GM23248 (cell line): ENCODE data around the gene DAZL. TPM values are rescaled to one million over a fixed set of nuclear protein-coding genes. Genes with fewer than 3 reads are reported as not detected.
A peak's percentile ranks its signal among the peaks of the same experiment; 100 is the strongest.

Experiments used
- DNase-seq: peaks from one replicate; pipeline ENCODE4 v3.0.0-alpha.2; 2015
- H2AFZ ChIP-seq: fragments of 200-600 bp; sonication (generic); 2 replicates; pipeline ENCODE4 v1.6.1; 2016; ENCODE audit warnings: antibody characterized with exemption
- H3F3A ChIP-seq: fragments of 200-600 bp; sonication (generic); 2 replicates; pipeline ENCODE4 v1.6.1; 2016; ENCODE audit warnings: mild to moderate bottlenecking, antibody characterized with exemption, mixed run types; ENCODE audit not compliant: insufficient read depth
- H3K27ac ChIP-seq: fragments of 200-600 bp; sonication (generic); 2 replicates; pipeline ENCODE4 v1.5.1; 2016; ENCODE audit warnings: mild to moderate bottlenecking
- H3K27me3 ChIP-seq: fragments of 200-600 bp; sonication (generic); replicated peaks from 2 replicates; pipeline ENCODE4 v1.6.1; 2016; ENCODE audit warnings: mild to moderate bottlenecking; ENCODE audit not compliant: insufficient read depth
- H3K36me3 ChIP-seq: fragments of 200-600 bp; sonication (generic); 2 replicates; pipeline ENCODE4 v1.6.1; 2016; ENCODE audit warnings: low read depth, mild to moderate bottlenecking
- H3K4me1 ChIP-seq: fragments of 200-600 bp; sonication (generic); 2 replicates; pipeline ENCODE4 v1.6.1; 2016; ENCODE audit warnings: mild to moderate bottlenecking; ENCODE audit not compliant: insufficient read depth
- H3K4me2 ChIP-seq: fragments of 200-600 bp; sonication (generic); one replicate; pipeline ENCODE4 v1.6.1; 2016; ENCODE audit warnings: mild to moderate bottlenecking; ENCODE audit not compliant: unreplicated experiment
- H3K4me3 ChIP-seq: fragments of 200-600 bp; sonication (generic); 2 replicates; pipeline ENCODE4 v1.5.1; 2016; ENCODE audit warnings: mild to moderate bottlenecking
- H3K79me2 ChIP-seq: fragments of 200-600 bp; sonication (generic); 2 replicates; pipeline ENCODE4 v1.6.1; 2016; ENCODE audit warnings: mild to moderate bottlenecking; ENCODE audit not compliant: insufficient read depth
- H3K9ac ChIP-seq: fragments of 200-600 bp; sonication (generic); 2 replicates; pipeline ENCODE4 v1.6.1; 2016; ENCODE audit warnings: mild to moderate bottlenecking
- H3K9me2 ChIP-seq: fragments of 200-600 bp; sonication (generic); 2 replicates; pipeline ENCODE4 v1.6.1; 2016; ENCODE audit warnings: mixed run types, mild to moderate bottlenecking, moderate library complexity; ENCODE audit not compliant: insufficient read depth
- H3K9me3 ChIP-seq: fragments of 200-600 bp; sonication (generic); one replicate; pipeline ENCODE4 v1.6.1; 2017; ENCODE audit warnings: low read depth
- H4K20me1 ChIP-seq: fragments of 200-600 bp; sonication (generic); 2 replicates; pipeline ENCODE4 v1.6.0; 2016; ENCODE audit not compliant: insufficient read depth
- EZH2 ChIP-seq: fragments of 200-600 bp; sonication (generic); IDR thresholded peaks from 2 replicates; pipeline ENCODE4 v1.6.1; 2018; ENCODE audit warnings: antibody characterized with exemption, mild to moderate bottlenecking; ENCODE audit not compliant: insufficient read depth, poor library complexity, severe bottlenecking
- EZH2phosphoT487 ChIP-seq: fragments of 200-600 bp; sonication (generic); IDR thresholded peaks from 2 replicates; pipeline ENCODE4 v1.6.1; 2018; ENCODE audit warnings: antibody characterized with exemption, moderate library complexity, mild to moderate bottlenecking, low read depth; ENCODE audit not compliant: insufficient read depth
- WGBS, 2 experiments: methylation state at CpG; one replicate each; pipeline ENCODE4 v1.1.6; 2015 to 2017; ENCODE audit warnings: low lambda C conversion rate in 2 of 2, low coverage in 1 of 2; ENCODE audit errors: missing lambda C conversion rate in 2 of 2; 5-methylcytosine and 5-hydroxymethylcytosine counted together
- in situ Hi-C: fragments of 300-500 bp; cut with MboI; formaldehyde crosslinking; loops from 2 replicates; pipeline ENCODE4 v1.15.0; 2020
- polyA plus RNA-seq: library from polyadenylated mRNA; unstranded; fragments of >200 nt; fragmentation: Nextera tagmentation; extraction: Ambion mirVana; gene quantifications from 2 replicates; pipeline ENCODE4 v1.2.1, GENCODE V29; 2016
- total RNA-seq: library from RNA; depleted of rRNA; stranded (reverse); fragments of >200 nt; shearing (Covaris generic); gene quantifications from 2 replicates; pipeline ENCODE4 v1.2.3, GENCODE V29; 2014

The DAZL gene
- total and polyA plus RNA-seq, 2 experiments from 2014 or later, result not detected

GRCh38 chr3:16550676-16551341 is 54.4 kb downstream of the DAZL start:
- H3K27ac ChIP-seq, result no peak overlapping the region
- 8 to 9% methylated on average over 7 of the region's 7 CpGs for WGBS, 2 experiments
- TF ChIP-seq EZH2, result no peak
- no peak for TF ChIP-seq EZH2phosphoT487
- peak overlapping the region; percentile 64 for H3K9ac ChIP-seq
- no peaks in the 10 kb centered on the region for H3K27me3 ChIP-seq
- peak overlapping the region; percentile 96 for H2AFZ ChIP-seq
- H3K9me2 ChIP-seq, result no peaks in the 10 kb centered on the region
- peak; percentile 91 for DNase-seq
- no peaks in the 10 kb centered on the region for H3K9me3 ChIP-seq
- H3K79me2 ChIP-seq, result no peaks in the 10 kb centered on the region
- peak overlapping the region; percentile 84 for H3K4me2 ChIP-seq
- H3F3A ChIP-seq, result peaks cover 10% of the 10 kb centered on the region
- in situ Hi-C loops, result loop anchor here (10.0 kb wide), 1 partner anchor 256 kb away; no protein-coding TSS in a partner anchor
- H3K4me1 ChIP-seq, result peaks cover 14% of the 10 kb centered on the region
- no peaks in the 10 kb centered on the region for H3K36me3 ChIP-seq
- H4K20me1 ChIP-seq, result no peaks in the 10 kb centered on the region
- peak overlapping the region; percentile 55 for H3K4me3 ChIP-seq

- TF ChIP-seq EZH2 (no peak), EZH2phosphoT487 (no peak)
- 11 to 20% methylated on average over 4 of the region's 4 CpGs for WGBS, 2 experiments
- Histone ChIP-seq H3K36me3 (no peaks in the 10 kb centered on the region), H3K9me3 (no peaks in the 10 kb centered on the region), H2AFZ (peak overlapping the region; percentile 96), H3K4me3 (peak overlapping the region; percentile 55), H3K4me1 (peaks cover 14% of the 10 kb centered on the region), H3K9me2 (no peaks in the 10 kb centered on the region), H3K27me3 (no peaks in the 10 kb centered on the region), H3K9ac (peak overlapping the region; percentile 64), H3F3A (peaks cover 10% of the 10 kb centered on the region), H3K27ac (no peak overlapping the region), H4K20me1 (no peaks in the 10 kb centered on the region), H3K4me2 (peak overlapping the region; percentile 84), H3K79me2 (no peaks in the 10 kb centered on the region)
- DNase-seq, result no peak
- in situ Hi-C loops, result loop anchor here (10.0 kb wide), 1 partner anchor 255 kb away; no protein-coding TSS in a partner anchor
Observed at GRCh38 chr3:16550305-16550675, 54.9 kb downstream of the DAZL start.

GRCh38 chr3:16548721-16549120 is 56.5 kb downstream of the DAZL start:
- TF ChIP-seq EZH2, result no peak
- no peak for TF ChIP-seq EZH2phosphoT487
- Histone ChIP-seq H3K27ac (0 out of 2 replicates have a peak overlapping the region, but pooled peaks have one; percentile 17), H3K9ac (no peak overlapping the region), H3K9me3 (no peaks in the 10 kb centered on the region), H3K36me3 (no peaks in the 10 kb centered on the region), H3K4me2 (no peak overlapping the region), H3K9me2 (no peaks in the 10 kb centered on the region), H3F3A (peaks cover 10% of the 10 kb centered on the region), H2AFZ (no peak overlapping the region), H3K4me3 (no peak overlapping the region), H3K27me3 (no peaks in the 10 kb centered on the region; the same call in 1 of the 2 replicates), H3K79me2 (no peaks in the 10 kb centered on the region), H4K20me1 (no peaks in the 10 kb centered on the region), H3K4me1 (peaks cover 14% of the 10 kb centered on the region)
- 52 to 61% methylated on average over 4 of the region's 4 CpGs for WGBS, 2 experiments
- peak; percentile 65 for DNase-seq
- in situ Hi-C loops, result loop anchor here (10.0 kb wide), 1 partner anchor 274 kb away; no protein-coding TSS in a partner anchor

GRCh38 chr3:16547561-16548357 is 57.5 kb downstream of the DAZL start:
- in situ Hi-C loops, result loop anchor here (10.0 kb wide), 1 partner anchor 273 kb away; no protein-coding TSS in a partner anchor
- TF ChIP-seq EZH2 (no peak), EZH2phosphoT487 (no peak)
- DNase-seq, result no peak
- Histone ChIP-seq H2AFZ (no peak overlapping the region), H3K36me3 (no peaks in the 10 kb centered on the region), H4K20me1 (no peaks in the 10 kb centered on the region), H3K79me2 (no peaks in the 10 kb centered on the region), H3K27ac (no peak overlapping the region), H3F3A (peaks cover 10% of the 10 kb centered on the region), H3K9me2 (no peaks in the 10 kb centered on the region), H3K27me3 (no peaks in the 10 kb centered on the region; the same call in 1 of the 2 replicates), H3K4me3 (no peak overlapping the region), H3K9me3 (no peaks in the 10 kb centered on the region), H3K4me1 (peaks cover 14% of the 10 kb centered on the region), H3K4me2 (no peak overlapping the region), H3K9ac (no peak overlapping the region)
- 86 to 92% methylated on average over 4 of the region's 4 CpGs for WGBS, 2 experiments
